ENCODE measurements around the gene MCC.

Gene MCC

DNA sequence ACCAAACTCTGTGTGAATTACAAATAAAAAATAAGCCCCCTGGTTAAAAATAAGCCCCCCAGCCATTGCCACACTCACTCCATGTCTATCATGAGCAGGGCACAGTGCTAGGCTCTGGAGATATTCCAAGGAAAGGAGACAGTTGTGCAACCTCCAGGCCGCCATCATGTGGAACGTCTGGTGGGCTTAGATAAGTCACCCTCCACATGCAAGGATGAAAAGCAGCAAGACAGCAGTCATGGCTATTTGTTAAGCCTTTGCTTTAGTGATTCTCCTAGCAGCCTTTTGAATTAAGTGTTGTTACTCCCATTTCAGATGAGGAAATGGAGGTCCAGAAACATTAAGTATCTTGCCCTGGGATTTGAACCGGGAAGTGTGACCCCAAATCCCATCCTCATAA is 416.9 kb downstream of the MCC start:
- TF ChIP-seq, protein P1, sequence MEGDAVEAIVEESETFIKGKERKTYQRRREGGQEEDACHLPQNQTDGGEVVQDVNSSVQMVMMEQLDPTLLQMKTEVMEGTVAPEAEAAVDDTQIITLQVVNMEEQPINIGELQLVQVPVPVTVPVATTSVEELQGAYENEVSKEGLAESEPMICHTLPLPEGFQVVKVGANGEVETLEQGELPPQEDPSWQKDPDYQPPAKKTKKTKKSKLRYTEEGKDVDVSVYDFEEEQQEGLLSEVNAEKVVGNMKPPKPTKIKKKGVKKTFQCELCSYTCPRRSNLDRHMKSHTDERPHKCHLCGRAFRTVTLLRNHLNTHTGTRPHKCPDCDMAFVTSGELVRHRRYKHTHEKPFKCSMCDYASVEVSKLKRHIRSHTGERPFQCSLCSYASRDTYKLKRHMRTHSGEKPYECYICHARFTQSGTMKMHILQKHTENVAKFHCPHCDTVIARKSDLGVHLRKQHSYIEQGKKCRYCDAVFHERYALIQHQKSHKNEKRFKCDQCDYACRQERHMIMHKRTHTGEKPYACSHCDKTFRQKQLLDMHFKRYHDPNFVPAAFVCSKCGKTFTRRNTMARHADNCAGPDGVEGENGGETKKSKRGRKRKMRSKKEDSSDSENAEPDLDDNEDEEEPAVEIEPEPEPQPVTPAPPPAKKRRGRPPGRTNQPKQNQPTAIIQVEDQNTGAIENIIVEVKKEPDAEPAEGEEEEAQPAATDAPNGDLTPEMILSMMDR (IDR thresholded peaks at IDR 0.05; ENCODE audit: borderline replicate concordance, insufficient read depth, low read depth, low read length): no peak
- no peak overlapping the region for H3K4me3 ChIP-seq (ENCODE audit: low read depth, low read length)

DNA sequence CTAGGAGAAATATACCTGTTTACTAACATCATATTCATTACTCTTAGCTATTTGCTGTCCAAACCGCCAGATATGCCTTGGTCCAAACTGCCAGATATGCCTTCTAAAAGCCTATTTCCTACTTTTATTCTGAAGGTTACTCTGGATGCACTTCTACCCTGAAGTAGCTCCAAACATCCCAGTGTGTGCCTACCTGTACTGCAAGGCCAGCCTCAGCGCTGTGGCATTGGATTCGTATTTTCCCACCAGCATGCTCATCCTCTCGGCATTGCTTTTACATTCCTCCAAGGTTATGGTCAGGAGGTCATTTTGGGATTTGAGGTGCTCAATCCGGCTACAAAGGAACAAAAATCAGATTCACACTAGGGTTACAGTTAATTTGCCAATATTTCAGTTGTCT is 417.4 kb downstream of the MCC start:
- TF ChIP-seq, protein P1 (IDR thresholded peaks at IDR 0.05; ENCODE audit: borderline replicate concordance, insufficient read depth, low read depth, low read length): no peak
- no peak overlapping the region for H3K4me3 ChIP-seq (ENCODE audit: low read depth, low read length)

DNA sequence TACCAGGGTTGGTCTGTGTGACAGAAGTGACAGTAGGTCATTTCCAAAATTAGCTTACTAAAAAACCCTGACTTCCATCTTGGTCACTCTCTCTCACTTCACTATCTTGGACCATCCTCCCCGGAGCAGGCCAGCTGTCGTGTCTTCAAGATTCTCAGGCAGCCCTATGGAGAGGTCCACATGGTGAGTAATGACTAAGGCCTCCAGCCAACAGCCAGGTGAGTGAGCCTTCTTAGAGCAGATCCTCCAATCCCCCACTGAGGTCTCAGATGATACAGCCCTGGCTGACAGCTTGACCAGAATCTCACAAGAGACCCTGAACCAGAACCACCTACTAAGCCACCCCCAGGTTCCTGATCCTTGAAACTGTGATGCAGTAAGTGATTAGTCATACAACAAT is 419.7 kb downstream of the MCC start:
- TF ChIP-seq, protein P1 (IDR thresholded peaks at IDR 0.05; ENCODE audit: borderline replicate concordance, insufficient read depth, low read depth, low read length): no peak
- no peak overlapping the region for H3K4me3 ChIP-seq (ENCODE audit: low read depth, low read length)

DNA sequence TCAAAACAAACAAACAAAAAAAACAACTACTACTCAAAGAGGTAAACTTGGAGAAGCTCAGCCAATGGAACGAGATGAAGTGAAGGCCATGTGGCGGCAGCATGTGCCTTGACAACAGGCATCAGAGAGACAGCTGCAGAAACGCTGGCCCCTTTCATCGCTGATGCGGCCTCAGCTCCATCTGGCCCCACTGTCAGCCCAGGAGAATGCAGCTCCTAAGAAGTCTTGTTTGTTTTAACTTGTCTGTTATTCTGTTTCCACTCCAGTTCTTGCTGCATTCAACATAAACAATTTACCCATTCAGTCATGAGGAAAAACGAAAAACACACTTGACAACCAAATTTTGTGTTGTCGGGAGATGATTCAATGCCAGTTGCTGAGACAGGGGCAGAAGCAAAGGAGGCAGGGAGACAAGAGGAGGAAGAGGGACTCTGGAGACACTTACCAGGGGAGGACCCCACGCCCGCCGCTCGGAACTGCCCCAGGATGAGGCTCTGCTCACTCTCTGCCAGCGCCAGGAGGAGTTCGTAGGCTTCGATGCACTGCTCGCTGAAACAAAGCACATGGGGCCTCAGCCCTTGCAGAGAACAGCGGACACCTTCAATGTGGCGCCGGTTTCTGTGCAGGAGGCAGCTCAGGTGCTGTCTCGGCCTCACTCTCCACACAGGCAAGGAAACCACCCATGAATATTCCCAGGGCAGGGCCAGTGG is 420.5 kb downstream of the MCC start:
- TF ChIP-seq, protein P1 (IDR thresholded peaks at IDR 0.05; ENCODE audit: borderline replicate concordance, insufficient read depth, low read depth, low read length): no peak
- H3K4me3 ChIP-seq (ENCODE audit: low read depth, low read length): no peak overlapping the region

DNA sequence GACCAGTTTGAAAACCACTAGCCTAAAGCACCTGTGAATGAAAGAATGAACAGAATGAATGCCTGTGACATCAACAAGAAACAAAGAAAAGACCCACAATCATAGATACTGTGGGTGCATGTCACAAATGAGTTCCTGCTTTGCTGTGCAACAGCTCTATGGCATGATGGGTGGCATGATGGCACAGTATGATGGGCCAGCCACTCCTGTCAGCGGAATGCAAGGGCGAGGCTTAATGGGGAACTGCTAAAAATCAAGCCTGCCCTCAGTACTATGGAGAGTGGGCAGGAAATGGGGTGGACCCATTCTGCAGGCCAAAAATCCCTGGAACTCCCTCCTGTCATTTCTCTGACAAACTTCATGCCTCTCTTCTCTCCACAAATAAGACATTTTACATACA is 422.6 kb downstream of the MCC start:
- no peak overlapping the region for H3K4me3 ChIP-seq (ENCODE audit: low read depth, low read length)
- TF ChIP-seq, protein P1 (IDR thresholded peaks at IDR 0.05; ENCODE audit: borderline replicate concordance, insufficient read depth, low read depth, low read length): no peak

DNA sequence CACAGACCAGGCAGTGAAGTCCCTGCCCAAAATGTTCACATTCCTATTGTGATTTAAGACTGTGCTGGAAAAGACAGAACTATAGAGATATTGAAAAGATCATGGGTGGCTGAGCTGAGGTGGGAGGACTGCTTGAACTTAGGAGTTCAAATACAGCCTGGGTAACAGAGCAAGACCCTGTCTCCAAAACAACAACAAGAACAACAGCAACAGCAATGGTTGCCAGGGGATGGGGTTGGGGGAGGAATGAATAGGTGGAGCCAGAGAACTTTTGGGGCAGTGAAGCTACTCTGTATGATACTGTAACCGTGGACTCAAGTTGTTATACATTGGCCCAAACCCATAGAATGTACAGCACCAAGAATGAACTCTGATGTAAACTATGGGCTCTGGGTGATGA is 423.4 kb downstream of the MCC start:
- H3K4me3 ChIP-seq (ENCODE audit: low read depth, low read length): no peak overlapping the region
- TF ChIP-seq, protein P1 (IDR thresholded peaks at IDR 0.05; ENCODE audit: borderline replicate concordance, insufficient read depth, low read depth, low read length): no peak

DNA sequence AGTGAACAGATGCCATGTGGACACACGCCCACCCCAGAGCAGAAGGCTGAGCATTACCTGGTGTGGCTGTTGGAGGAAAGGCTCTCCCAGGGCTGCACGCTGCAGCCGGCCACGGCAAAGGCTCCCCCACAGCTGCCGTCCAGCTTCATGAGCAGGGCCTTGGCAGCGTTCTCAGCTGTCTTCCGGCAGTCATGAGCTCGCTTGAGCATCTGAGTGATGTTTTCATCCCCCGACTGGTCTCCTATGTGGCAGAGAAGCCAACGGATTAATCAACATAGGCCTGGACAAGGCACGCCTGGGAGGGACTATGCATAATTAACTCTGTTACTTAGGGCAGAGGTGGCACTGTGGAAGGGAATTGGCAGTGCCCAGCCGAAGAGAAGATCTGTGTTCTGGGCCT is 424.3 kb downstream of the MCC start:
- TF ChIP-seq, protein P1 (IDR thresholded peaks at IDR 0.05; ENCODE audit: borderline replicate concordance, insufficient read depth, low read depth, low read length): no peak
- no peak overlapping the region for H3K4me3 ChIP-seq (ENCODE audit: low read depth, low read length)
